Rectal smooth muscle tissue (tissue), 1 donor: ENCODE results near the gene KDM1B.
A peak's percentile ranks its signal among the peaks of the same experiment; 100 is the strongest.

Source experiments
- H3K27ac ChIP-seq: one replicate; pipeline ENCODE4 v1.7.0; 2013; ENCODE audit warnings: low read depth, low read length, inconsistent platforms
- H3K27me3 ChIP-seq: one replicate; pipeline ENCODE4 v1.7.0; 2013; ENCODE audit warnings: low read length; ENCODE audit not compliant: control insufficient read depth, insufficient read depth
- H3K36me3 ChIP-seq: one replicate; pipeline ENCODE4 v1.7.0; 2013; ENCODE audit warnings: low read length; ENCODE audit not compliant: control insufficient read depth, insufficient read depth
- H3K4me1 ChIP-seq: one replicate; pipeline ENCODE4 v1.7.0; 2013; ENCODE audit warnings: low read length; ENCODE audit not compliant: control insufficient read depth, insufficient read depth
- H3K4me3 ChIP-seq: one replicate; pipeline ENCODE4 v1.7.0; 2013; ENCODE audit warnings: low read length
- H3K9ac ChIP-seq: one replicate; pipeline ENCODE4 v1.7.0; 2013; ENCODE audit warnings: low read length

The KDM1B gene

GRCh38 chr6:18179770-18180356 is 24.6 kb downstream of the KDM1B start:
- no peaks in the 10 kb centered on the region for H3K4me1 ChIP-seq
- H3K27ac ChIP-seq = no peak overlapping the region
- no peaks in the 10 kb centered on the region for H3K36me3 ChIP-seq
- no peaks in the 10 kb centered on the region for H3K27me3 ChIP-seq
- H3K9ac ChIP-seq = no peak overlapping the region
- no peak overlapping the region for H3K4me3 ChIP-seq

GRCh38 chr6:18182568-18182967 is 27.3 kb downstream of the KDM1B start:
- no peaks in the 10 kb centered on the region for H3K27me3 ChIP-seq
- H3K9ac ChIP-seq = no peak overlapping the region
- H3K36me3 ChIP-seq = no peaks in the 10 kb centered on the region
- H3K4me1 ChIP-seq = no peaks in the 10 kb centered on the region
- no peak overlapping the region for H3K4me3 ChIP-seq
- H3K27ac ChIP-seq = no peak overlapping the region

DNA sequence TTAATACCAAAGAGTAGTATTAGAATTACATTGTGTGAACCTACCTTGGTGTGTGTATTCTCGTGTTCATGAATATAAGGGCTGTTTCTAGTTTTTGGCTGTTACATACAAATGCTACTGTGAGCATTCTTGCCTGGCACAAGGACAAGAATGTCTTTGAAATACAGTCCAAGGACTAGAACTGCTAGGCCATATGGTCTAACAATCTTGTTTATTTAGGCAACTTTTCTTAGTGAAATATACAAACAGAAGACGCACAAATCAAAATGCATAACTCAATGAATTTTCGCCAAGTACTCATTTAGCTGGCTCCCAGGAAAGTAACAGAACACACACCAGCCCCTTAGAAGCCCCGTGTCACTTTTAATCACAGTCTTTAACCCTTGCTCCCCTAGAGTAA is 28.5 kb downstream of the KDM1B start:
- no peaks in the 10 kb centered on the region for H3K4me1 ChIP-seq
- no peaks in the 10 kb centered on the region for H3K36me3 ChIP-seq
- H3K27ac ChIP-seq = no peak overlapping the region
- H3K9ac ChIP-seq = no peak overlapping the region
- no peak overlapping the region for H3K4me3 ChIP-seq
- H3K27me3 ChIP-seq = no peaks in the 10 kb centered on the region

DNA sequence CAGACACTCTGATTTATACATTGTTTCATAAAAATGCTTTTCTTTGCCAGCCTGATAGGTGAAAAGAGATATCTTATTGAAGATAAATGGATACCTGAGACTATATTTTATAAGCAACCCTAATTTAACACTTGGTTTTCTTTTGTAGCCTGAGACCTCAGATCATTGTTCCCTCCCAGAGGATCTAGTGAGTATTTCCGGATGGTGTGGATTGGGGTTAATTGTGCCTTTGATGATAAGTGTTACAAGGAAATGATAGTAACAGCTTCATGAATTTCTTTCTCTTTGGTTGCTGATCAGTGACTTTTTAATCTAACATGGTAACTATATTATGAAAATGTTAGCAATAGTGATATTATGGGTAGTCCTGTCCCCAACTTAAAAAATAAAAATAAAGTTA is 30.4 kb downstream of the KDM1B start:
- no peaks in the 10 kb centered on the region for H3K36me3 ChIP-seq
- H3K27ac ChIP-seq = no peak overlapping the region

GRCh38 chr6:18186033-18186432 is 30.8 kb downstream of the KDM1B start:
- no peaks in the 10 kb centered on the region for H3K36me3 ChIP-seq
- no peak overlapping the region for H3K27ac ChIP-seq
- H3K4me3 ChIP-seq = no peak overlapping the region
- H3K4me1 ChIP-seq = no peaks in the 10 kb centered on the region
- H3K9ac ChIP-seq = no peak overlapping the region
- no peaks in the 10 kb centered on the region for H3K27me3 ChIP-seq

More for the DNA sequence above, 30.4 kb downstream of the KDM1B start:
- no peak overlapping the region for H3K4me3 ChIP-seq
- H3K27me3 ChIP-seq = no peaks in the 10 kb centered on the region
- no peaks in the 10 kb centered on the region for H3K4me1 ChIP-seq
- H3K9ac ChIP-seq = no peak overlapping the region

DNA sequence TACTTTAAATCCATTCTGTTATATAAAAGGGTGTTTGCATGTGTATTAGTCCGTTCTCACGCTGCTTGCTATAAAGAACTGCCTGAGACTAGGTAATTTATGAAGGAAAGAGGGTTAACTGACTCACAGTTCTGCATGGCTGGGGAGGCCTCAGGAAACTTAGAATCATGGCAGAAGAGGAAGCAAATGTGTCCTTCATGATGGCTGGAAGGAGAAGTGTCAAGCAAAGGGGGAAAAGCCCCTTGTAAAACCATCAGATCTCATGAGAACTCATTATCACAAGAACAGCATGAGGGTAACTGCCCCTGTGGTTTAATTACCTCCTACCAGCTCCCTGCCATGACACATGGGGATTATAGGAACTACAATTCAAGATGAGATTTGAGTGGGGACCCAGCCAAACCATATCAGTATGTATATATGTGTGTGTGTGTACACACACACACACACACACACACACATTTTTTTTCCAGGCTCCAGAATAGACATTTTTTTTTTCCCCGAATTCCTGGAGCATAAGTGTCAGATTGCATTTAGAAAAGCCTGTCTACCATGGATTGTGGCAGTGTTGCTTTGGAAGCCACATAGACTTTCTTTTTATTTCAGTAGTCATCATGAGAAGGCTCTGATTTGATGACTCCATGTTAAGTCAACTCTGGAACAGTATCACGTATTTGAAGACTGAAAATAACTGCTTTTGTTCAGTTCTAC is 31.5 kb downstream of the KDM1B start:
- no peak overlapping the region for H3K9ac ChIP-seq
- H3K27ac ChIP-seq = no peak overlapping the region
- H3K4me3 ChIP-seq = no peak overlapping the region
- H3K4me1 ChIP-seq = no peaks in the 10 kb centered on the region
- H3K36me3 ChIP-seq = no peaks in the 10 kb centered on the region
- H3K27me3 ChIP-seq = no peaks in the 10 kb centered on the region

GRCh38 chr6:18187701-18188100 is 32.5 kb downstream of the KDM1B start:
- Histone ChIP-seq H3K4me1 (no peaks in the 10 kb centered on the region), H3K9ac (no peak overlapping the region), H3K36me3 (no peaks in the 10 kb centered on the region), H3K27ac (no peak overlapping the region), H3K4me3 (no peak overlapping the region), H3K27me3 (no peaks in the 10 kb centered on the region)

GRCh38 chr6:18189196-18189595 is 34.0 kb downstream of the KDM1B start:
- Histone ChIP-seq H3K36me3 (no peaks in the 10 kb centered on the region), H3K4me3 (no peak overlapping the region), H3K9ac (no peak overlapping the region), H3K27me3 (no peaks in the 10 kb centered on the region), H3K27ac (no peak overlapping the region), H3K4me1 (no peaks in the 10 kb centered on the region)

DNA sequence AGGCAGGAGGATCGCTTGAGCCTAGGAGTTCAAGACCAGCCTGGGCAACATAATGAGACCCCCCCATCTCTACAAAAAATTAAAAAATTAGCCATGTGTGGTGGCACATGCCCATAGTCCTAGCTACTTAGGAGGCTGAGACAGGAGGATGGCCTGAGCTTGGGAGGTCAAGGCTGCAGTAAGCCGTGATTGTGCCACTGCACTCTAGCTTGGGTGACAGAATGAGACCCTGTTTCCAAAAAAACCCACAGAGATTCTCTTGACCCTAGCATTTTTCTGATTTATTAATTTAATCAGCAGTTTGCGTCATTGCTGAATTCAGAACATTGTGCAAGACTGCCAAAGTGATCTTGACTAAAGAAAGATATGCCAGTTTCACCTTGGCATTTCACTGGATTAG is 36.8 kb downstream of the KDM1B start:
- no peaks in the 10 kb centered on the region for H3K4me1 ChIP-seq
- H3K4me3 ChIP-seq = no peak overlapping the region
- H3K27me3 ChIP-seq = no peaks in the 10 kb centered on the region
- H3K27ac ChIP-seq = no peak overlapping the region
- peaks cover 2% of the 10 kb centered on the region for H3K36me3 ChIP-seq
- H3K9ac ChIP-seq = no peak overlapping the region

DNA sequence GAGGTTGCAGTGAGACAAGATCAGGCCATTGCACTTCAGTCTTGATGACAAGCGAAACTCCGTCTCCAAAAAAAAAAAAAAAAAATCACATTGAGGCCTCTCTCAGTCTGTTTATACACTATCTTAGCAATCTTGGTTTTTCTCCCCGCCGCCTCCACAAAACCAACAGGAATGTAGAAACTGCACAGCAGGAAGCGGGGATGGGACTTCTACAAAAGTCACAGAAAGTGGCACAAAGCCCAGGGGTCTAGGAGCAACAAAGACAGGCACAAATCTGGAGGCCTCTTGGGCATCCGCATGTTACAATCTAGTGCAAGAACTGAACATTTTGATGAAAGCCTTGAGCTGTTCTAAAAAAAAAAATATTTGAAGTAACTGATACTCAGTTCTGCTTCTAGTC is 48.6 kb downstream of the KDM1B start:
- Histone ChIP-seq H3K27me3 (no peaks in the 10 kb centered on the region), H3K36me3 (peaks cover 12% of the 10 kb centered on the region), H3K4me3 (no peak overlapping the region), H3K4me1 (peaks cover 4% of the 10 kb centered on the region), H3K9ac (no peak overlapping the region), H3K27ac (no peak overlapping the region)

DNA sequence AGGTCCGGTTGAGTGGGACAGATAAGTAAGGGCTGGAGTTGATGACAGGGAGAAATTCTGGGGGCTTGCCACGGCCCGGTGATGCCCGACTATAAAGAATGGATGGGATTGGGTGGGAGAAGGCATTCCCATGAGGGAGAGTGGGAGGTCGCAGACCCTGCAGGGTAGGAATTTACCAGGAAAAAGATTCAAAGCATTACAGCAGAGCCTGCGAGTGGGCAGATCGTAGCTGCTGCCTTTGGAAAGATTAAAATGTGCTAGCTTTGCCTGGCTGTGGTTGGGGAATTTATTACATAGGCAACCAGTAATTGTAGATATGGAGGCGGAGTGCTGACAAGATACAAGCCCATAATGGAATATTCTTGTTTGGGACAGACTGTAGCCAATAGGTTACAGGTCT is 49.5 kb downstream of the KDM1B start:
- Histone ChIP-seq H3K4me3 (no peak overlapping the region), H3K36me3 (peaks cover 12% of the 10 kb centered on the region), H3K4me1 (peaks cover 7% of the 10 kb centered on the region), H3K9ac (no peak overlapping the region), H3K27me3 (no peaks in the 10 kb centered on the region), H3K27ac (no peak overlapping the region)

- no peak overlapping the region for H3K4me3 ChIP-seq
- H3K36me3 ChIP-seq = peaks cover 10% of the 10 kb centered on the region
- no peak overlapping the region for H3K27ac ChIP-seq
- H3K4me1 ChIP-seq = peaks cover 7% of the 10 kb centered on the region
- H3K9ac ChIP-seq = no peak overlapping the region
- H3K27me3 ChIP-seq = no peaks in the 10 kb centered on the region
These were observed 51.4 kb downstream of the KDM1B start for GRCh38 chr6:18206591-18206990.

GRCh38 chr6:18207438-18207837 is 52.2 kb downstream of the KDM1B start:
- Histone ChIP-seq H3K4me1 (peaks cover 7% of the 10 kb centered on the region), H3K27ac (peak overlapping the region; percentile 72), H3K4me3 (no peak overlapping the region), H3K27me3 (no peaks in the 10 kb centered on the region), H3K36me3 (peaks cover 6% of the 10 kb centered on the region), H3K9ac (no peak overlapping the region)
